Stimulated activated naive CD8-positive, alpha-beta T cell treated with anti-CD3 and anti-CD28 coated beads, Interleukin-15, amount 100 ng/mL, for 72 hours (primary cell): ENCODE data around the gene SPG11.
"Not testable (repeated sequence)": the region's sequence is repeated elsewhere in the genome, so short reads cannot be mapped to it uniquely, and the experiment has no call there.

Experiments
- ATAC-seq: fragments of 150-1000 bp; cut with Tn5 transposase; 2 replicates; pipeline ENCODE4 v1.10.0; 2021; ENCODE audit warnings: mild to moderate bottlenecking, moderate library complexity
- DNase-seq, 2 donors: peaks; one replicate each; pipeline ENCODE4 v3.0.0; 2021 to 2022
- H3K27ac Mint-ChIP-seq, 2 donors: one replicate each; pipeline ENCODE4 v1.8.0; 2022; ENCODE audit warnings: mild to moderate bottlenecking in 2 of 2, mixed read lengths in 2 of 2, moderate library complexity in 2 of 2
- H3K27me3 Mint-ChIP-seq: one replicate; pipeline ENCODE4 v1.8.0; 2022; ENCODE audit warnings: mixed read lengths
- H3K4me1 Mint-ChIP-seq: one replicate; pipeline ENCODE4 v1.8.0; 2022; ENCODE audit warnings: mild to moderate bottlenecking, mixed read lengths
- H3K4me3 Mint-ChIP-seq, 2 donors: one replicate each; pipeline ENCODE4 v1.8.0; 2022; ENCODE audit warnings: mild to moderate bottlenecking in 2 of 2, mixed read lengths in 2 of 2, moderate library complexity in 1 of 2
- H3K9me3 Mint-ChIP-seq, 2 donors: one replicate each; pipeline ENCODE4 v1.8.0; 2022; ENCODE audit warnings: mixed read lengths in 2 of 2

The SPG11 gene

DNA sequence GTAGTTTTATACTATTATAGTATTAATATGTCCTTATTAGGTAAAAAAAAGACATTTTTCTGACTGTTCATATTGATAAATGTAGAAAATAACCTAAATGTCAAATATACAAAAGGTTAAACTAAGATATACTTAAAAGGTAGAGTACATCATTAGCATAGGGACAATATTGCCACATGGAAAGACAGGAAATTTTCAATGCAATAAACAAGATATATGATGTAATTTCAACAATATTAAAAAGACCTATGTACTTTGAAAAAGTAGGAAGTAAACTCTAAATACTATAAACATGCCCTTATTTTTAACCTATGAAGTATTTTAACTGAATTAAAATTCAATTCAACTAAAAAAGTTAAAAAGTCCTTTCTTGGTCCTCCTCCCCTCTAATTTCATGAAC is 1.9 kb downstream of the SPG11 start:
- Mint-ChIP-seq H3K27me3 (no peaks in the 10 kb centered on the region), H3K4me1 (peaks cover 57% of the 10 kb centered on the region), H3K27ac (peak overlapping the region; percentile 93 to 97), H3K9me3 (no peaks in the 10 kb centered on the region), H3K4me3 (peak overlapping the region; percentile 85 to 95)
- ATAC-seq (no peak), DNase-seq (no peak)

GRCh38 chr15:44659056-44659455 is 4.4 kb downstream of the SPG11 start:
- H3K27ac Mint-ChIP-seq, result no peak overlapping the region
- H3K4me1 Mint-ChIP-seq, result peaks cover 44% of the 10 kb centered on the region

GRCh38 chr15:44657378-44657777 is 6.1 kb downstream of the SPG11 start:
- no peak for ATAC-seq
- H3K9me3 Mint-ChIP-seq, result no peaks in the 10 kb centered on the region

More at GRCh38 chr15:44659056-44659455, 4.4 kb downstream of the SPG11 start:
- Mint-ChIP-seq H3K9me3 (no peaks in the 10 kb centered on the region), H3K27me3 (no peaks in the 10 kb centered on the region), H3K4me3 (no peak overlapping the region)
- ATAC-seq, result no peak
- DNase-seq, result no peak

GRCh38 chr15:44656913-44657312 is 6.5 kb downstream of the SPG11 start:
- H3K4me3 Mint-ChIP-seq, result no peak overlapping the region
- ATAC-seq (no peak), DNase-seq (no peak)
- no peaks in the 10 kb centered on the region for H3K9me3 Mint-ChIP-seq
- H3K27ac Mint-ChIP-seq, result no peak overlapping the region
- peaks cover 43% of the 10 kb centered on the region for H3K4me1 Mint-ChIP-seq
- no peaks in the 10 kb centered on the region for H3K27me3 Mint-ChIP-seq

More at GRCh38 chr15:44657378-44657777, 6.1 kb downstream of the SPG11 start:
- DNase-seq, result no peak
- H3K27ac Mint-ChIP-seq, result no peak overlapping the region
- H3K4me3 Mint-ChIP-seq, result no peak overlapping the region
- H3K27me3 Mint-ChIP-seq, result no peaks in the 10 kb centered on the region
- peaks cover 45% of the 10 kb centered on the region for H3K4me1 Mint-ChIP-seq

DNA sequence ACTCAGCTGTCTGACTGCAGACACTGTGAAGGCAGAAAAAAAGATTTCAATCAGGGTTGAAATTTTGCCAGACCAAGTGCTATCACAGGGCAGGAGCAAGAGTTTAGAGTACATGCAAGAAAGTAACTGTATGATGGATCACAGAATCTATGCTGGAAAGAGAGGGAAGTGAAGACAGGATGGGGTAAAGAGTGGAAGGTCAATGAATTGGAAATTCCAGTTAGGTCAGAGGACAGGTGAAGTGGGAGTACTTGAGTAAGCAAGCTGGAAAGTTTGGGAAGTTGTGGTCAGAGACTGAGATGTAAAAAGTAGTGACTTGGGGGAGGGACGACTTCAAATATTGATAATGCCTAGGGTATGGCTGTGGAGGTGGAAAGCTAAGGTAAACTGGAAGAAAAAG is 7.2 kb downstream of the SPG11 start:
- Mint-ChIP-seq H3K4me3 (no peak overlapping the region), H3K27ac (peak overlapping the region in 1 of 2 donors; percentile 0), H3K27me3 (no peaks in the 10 kb centered on the region), H3K9me3 (no peaks in the 10 kb centered on the region), H3K4me1 (peaks cover 43% of the 10 kb centered on the region)
- DNase-seq (no peak), ATAC-seq (no peak)

DNA sequence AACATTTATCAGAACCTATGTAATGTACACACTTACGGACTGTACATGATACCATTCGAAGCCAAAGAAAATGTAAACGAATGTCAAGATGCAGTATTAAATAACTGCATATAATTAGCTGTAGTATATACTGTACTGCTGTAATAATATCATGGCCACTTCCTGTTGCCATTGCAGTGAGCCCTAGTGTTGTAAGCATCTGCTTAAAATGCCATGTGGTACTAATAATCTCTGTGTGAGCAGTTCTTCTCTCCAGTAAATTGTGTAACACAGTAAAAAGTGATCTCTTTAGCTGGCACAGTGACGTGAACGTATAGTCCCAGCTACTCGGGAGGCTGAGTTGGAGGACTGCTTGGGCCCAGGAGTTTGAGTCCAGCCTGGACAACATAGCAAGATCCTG is 8.6 kb downstream of the SPG11 start:
- no peaks in the 10 kb centered on the region for H3K9me3 Mint-ChIP-seq
- H3K27ac Mint-ChIP-seq, result no peak overlapping the region
- H3K4me3 Mint-ChIP-seq, result no peak overlapping the region
- no peak for ATAC-seq
- DNase-seq, result no peak
- H3K4me1 Mint-ChIP-seq, result peaks cover 41% of the 10 kb centered on the region
- H3K27me3 Mint-ChIP-seq, result no peaks in the 10 kb centered on the region

DNA sequence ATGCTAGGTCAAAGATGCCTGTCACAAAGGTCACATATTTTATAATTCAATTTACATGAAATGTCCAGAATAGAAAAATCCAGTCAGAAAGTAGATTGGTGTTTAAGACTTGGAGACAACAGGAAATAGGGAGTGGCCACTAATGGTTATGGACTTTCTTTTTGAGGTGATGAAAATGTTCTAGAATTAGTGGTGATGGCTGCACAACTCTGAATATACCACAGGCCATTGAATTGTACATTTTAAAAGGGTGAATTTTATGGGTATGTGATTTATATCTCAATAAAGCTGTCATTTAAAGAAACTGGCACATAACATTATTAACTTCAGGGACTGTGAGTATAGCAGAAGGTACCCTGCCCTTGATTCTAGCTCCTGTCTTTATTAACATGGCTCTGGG is 15.8 kb downstream of the SPG11 start:
- DNase-seq (no peak), ATAC-seq (no peak)
- peaks cover 50% of the 10 kb centered on the region for H3K4me1 Mint-ChIP-seq
- no peaks in the 10 kb centered on the region for H3K27me3 Mint-ChIP-seq
- H3K9me3 Mint-ChIP-seq, result peaks cover 13 to 18% of the 10 kb centered on the region in 2 donors
- no peak overlapping the region for H3K27ac Mint-ChIP-seq
- H3K4me3 Mint-ChIP-seq, result no peak overlapping the region

DNA sequence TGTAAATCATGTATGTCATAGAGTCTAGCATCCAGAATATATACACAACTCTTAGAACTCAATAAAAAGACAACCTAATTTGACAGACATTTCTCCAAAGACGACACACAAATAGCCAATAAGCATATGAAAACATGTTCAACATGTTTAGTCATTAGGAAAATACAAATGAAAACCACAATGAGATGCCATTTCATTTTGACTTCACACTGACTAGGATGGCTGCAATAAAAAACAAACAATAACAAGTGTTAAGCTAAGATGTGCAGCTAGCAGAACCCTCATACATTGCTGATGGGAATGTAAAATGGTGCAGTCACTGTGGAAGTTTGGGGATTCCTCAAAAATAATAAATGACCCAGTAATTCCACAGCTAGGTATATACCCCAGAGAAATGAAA is 16.4 kb downstream of the SPG11 start:
- DNase-seq (no peak), ATAC-seq (no peak)
- peaks cover 49% of the 10 kb centered on the region for H3K4me1 Mint-ChIP-seq
- H3K9me3 Mint-ChIP-seq, result peaks cover 13 to 18% of the 10 kb centered on the region in 2 donors
- H3K27me3 Mint-ChIP-seq, result no peaks in the 10 kb centered on the region
- H3K4me3 Mint-ChIP-seq, result no peak overlapping the region
- H3K27ac Mint-ChIP-seq, result no peak overlapping the region

DNA sequence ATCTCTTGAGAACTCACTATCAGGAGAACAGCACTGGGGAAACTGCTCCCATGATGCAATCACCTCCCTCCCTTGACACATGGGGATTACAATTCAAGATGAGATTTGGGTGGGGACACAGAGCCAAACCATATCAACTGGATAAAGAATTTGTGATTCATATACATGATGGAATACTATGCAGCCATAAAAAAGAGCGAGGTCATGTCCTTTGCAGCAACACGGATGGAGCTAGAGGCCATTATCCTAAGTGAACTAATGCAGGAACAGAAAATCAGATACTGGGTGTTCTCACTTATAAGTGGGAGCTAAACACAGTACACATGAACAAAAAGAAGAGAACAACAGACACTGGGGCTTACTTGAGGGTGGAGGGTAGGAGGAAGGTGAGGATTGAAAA is 17.0 kb downstream of the SPG11 start:
- peaks cover 13 to 18% of the 10 kb centered on the region in 2 donors for H3K9me3 Mint-ChIP-seq
- H3K27me3 Mint-ChIP-seq, result no peaks in the 10 kb centered on the region
- peaks cover 47% of the 10 kb centered on the region for H3K4me1 Mint-ChIP-seq
- H3K4me3 Mint-ChIP-seq, result no peak overlapping the region
- ATAC-seq (no peak), DNase-seq (no peak)
- H3K27ac Mint-ChIP-seq, result peak overlapping the region in 1 of 2 donors; percentile 40

- Mint-ChIP-seq H3K4me1 (peaks cover 32% of the 10 kb centered on the region), H3K9me3 (peaks cover 12 to 16% of the 10 kb centered on the region in 2 donors), H3K27ac (no peak overlapping the region), H3K27me3 (no peaks in the 10 kb centered on the region), H3K4me3 (no peak overlapping the region)
- ATAC-seq (no peak), DNase-seq (no peak)
Measured at GRCh38 chr15:44641651-44642050, 21.8 kb downstream of the SPG11 start.

- ATAC-seq (no peak), DNase-seq (no peak)
- H3K27ac Mint-ChIP-seq, result peak overlapping the region in 1 of 2 donors; percentile 82
- H3K9me3 Mint-ChIP-seq, result no peaks in the 10 kb centered on the region
- no peak overlapping the region for H3K4me3 Mint-ChIP-seq
- H3K4me1 Mint-ChIP-seq, result peaks cover 15% of the 10 kb centered on the region
- H3K27me3 Mint-ChIP-seq, result no peaks in the 10 kb centered on the region
Measured at GRCh38 chr15:44636976-44637375, 26.5 kb downstream of the SPG11 start.

DNA sequence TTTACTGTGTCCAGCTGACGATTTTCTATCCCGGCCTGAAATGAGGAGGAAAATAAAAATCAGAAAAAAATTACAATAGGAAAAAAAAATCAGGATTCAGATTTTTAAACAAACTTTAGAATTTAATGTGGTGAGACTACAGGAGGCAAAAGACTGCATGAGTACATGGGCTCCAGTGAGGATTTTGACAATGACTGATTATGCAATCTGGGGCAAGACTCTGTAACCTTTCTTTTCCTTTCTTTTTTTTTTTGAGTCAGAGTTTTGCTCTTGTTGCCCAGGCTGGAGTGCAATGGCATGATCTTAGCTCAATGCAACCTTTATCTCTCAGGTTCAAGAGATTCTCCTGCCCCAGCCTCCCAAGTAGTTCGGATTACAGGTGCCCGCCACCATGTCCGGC is 29.9 kb downstream of the SPG11 start:
- Mint-ChIP-seq H3K9me3 (no peaks in the 10 kb centered on the region), H3K27ac (peak overlapping the region; percentile 99 to 100), H3K4me3 (peak overlapping the region; percentile 54 to 77), H3K27me3 (no peaks in the 10 kb centered on the region), H3K4me1 (peaks cover 15% of the 10 kb centered on the region)
- ATAC-seq (peak; percentile 90), DNase-seq (peak; percentile 20 to 48)

GRCh38 chr15:44625286-44625685 is 38.2 kb downstream of the SPG11 start:
- not testable (repeated sequence) for DNase-seq, H3K27me3 Mint-ChIP-seq, ATAC-seq, H3K9me3 Mint-ChIP-seq, H3K27ac Mint-ChIP-seq, H3K4me3 Mint-ChIP-seq
- peaks cover 13% of the 10 kb centered on the region for H3K4me1 Mint-ChIP-seq

GRCh38 chr15:44623178-44623577 is 40.3 kb downstream of the SPG11 start:
- no peaks in the 10 kb centered on the region for H3K9me3 Mint-ChIP-seq
- H3K27me3 Mint-ChIP-seq, result no peaks in the 10 kb centered on the region
- no peak overlapping the region for H3K4me3 Mint-ChIP-seq
- H3K27ac Mint-ChIP-seq, result no peak overlapping the region
- H3K4me1 Mint-ChIP-seq, result peaks cover 13% of the 10 kb centered on the region
- DNase-seq, result no peak
- no peak for ATAC-seq

GRCh38 chr15:44620081-44620480 is 43.4 kb downstream of the SPG11 start:
- Mint-ChIP-seq H3K27me3 (no peaks in the 10 kb centered on the region), H3K27ac (no peak overlapping the region), H3K4me3 (no peak overlapping the region), H3K9me3 (no peaks in the 10 kb centered on the region), H3K4me1 (peaks cover 6% of the 10 kb centered on the region)
- no peak for ATAC-seq
- DNase-seq, result no peak

- ATAC-seq (no peak), DNase-seq (no peak)
- H3K27me3 Mint-ChIP-seq, result no peaks in the 10 kb centered on the region
- H3K4me3 Mint-ChIP-seq, result no peak overlapping the region
- H3K27ac Mint-ChIP-seq, result peak overlapping the region in 1 of 2 donors; percentile 25
- H3K4me1 Mint-ChIP-seq, result no peaks in the 10 kb centered on the region
- H3K9me3 Mint-ChIP-seq, result no peaks in the 10 kb centered on the region
Measured at GRCh38 chr15:44616974-44617373, 46.5 kb downstream of the SPG11 start.

- Mint-ChIP-seq H3K27ac (no peak overlapping the region), H3K4me1 (no peaks in the 10 kb centered on the region), H3K4me3 (no peak overlapping the region), H3K9me3 (no peaks in the 10 kb centered on the region), H3K27me3 (no peaks in the 10 kb centered on the region)
- ATAC-seq (no peak), DNase-seq (no peak)
Measured at GRCh38 chr15:44606740-44607139, 56.7 kb downstream of the SPG11 start.
